ENCODE results near the gene TMEM11. TPM values are rescaled to one million over a fixed set of nuclear protein-coding genes. Genes with fewer than 3 reads are reported as not detected.

Gene TMEM11
- total RNA-seq, 1 experiment from 2014 or later: 32.5 TPM

DNA sequence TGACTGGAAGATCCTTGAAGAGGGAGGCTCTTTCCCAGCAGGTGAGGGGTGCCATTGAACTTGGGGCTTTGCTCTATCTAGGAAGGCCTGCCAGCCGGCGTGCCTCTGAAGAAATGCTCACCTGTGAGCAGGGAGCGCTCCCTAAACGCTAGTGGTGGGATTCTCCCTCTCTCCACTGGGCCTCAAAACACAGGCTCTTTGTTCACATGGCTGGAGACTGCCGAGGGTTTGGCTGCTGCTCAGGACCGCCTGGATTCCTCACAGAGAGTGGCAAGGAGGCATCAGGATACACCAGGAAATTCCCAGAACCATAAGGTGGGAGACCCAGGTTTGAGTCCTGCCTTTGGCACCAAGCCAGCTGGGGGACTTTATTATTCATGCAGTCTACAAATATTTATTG is 17.6 kb upstream of the TMEM11 start:
- Histone ChIP-seq H3K27ac (ENCODE audit: insufficient read length, low read depth, low read length) (no peak overlapping the region), H3K18ac (ENCODE audit: insufficient read length, low read depth, low read length) (no peak overlapping the region), H3K14ac (ENCODE audit: insufficient read depth, low read length) (no peak overlapping the region), H4K8ac (replicated peaks; ENCODE audit: insufficient read length, low read depth, low read length) (no peak overlapping the region), H3K79me2 (ENCODE audit: insufficient read depth, low read length) (no peaks in the 10 kb centered on the region), H2AK5ac (ENCODE audit: insufficient read length, low read length) (no peak overlapping the region), H3K9me3 (ENCODE audit: control insufficient read depth, low read depth, low read length) (no peaks in the 10 kb centered on the region), H2BK20ac (ENCODE audit: low read depth, low read length, poor library complexity, severe bottlenecking) (no peak overlapping the region), H2AFZ (ENCODE audit: low read length) (no peak overlapping the region), H4K20me1 (ENCODE audit: control insufficient read depth, insufficient read depth, insufficient read length) (no peaks in the 10 kb centered on the region), H3K4ac (ENCODE audit: low read depth, low read length) (no peak overlapping the region), H3K27me3 (ENCODE audit: insufficient read depth, low read length) (no peaks in the 10 kb centered on the region), H3K4me1 (ENCODE audit: insufficient read depth, low read length) (no peaks in the 10 kb centered on the region), H3K4me2 (ENCODE audit: insufficient read depth, insufficient read length, low read length) (no peak overlapping the region), H2BK15ac (ENCODE audit: low read depth, low read length) (no peak overlapping the region), H3K79me1 (ENCODE audit: insufficient read depth, low read depth, low read length, poor library complexity, severe bottlenecking) (no peaks in the 10 kb centered on the region), H2BK12ac (ENCODE audit: insufficient read length, low read depth, low read length) (no peak overlapping the region), H4K91ac (ENCODE audit: insufficient read length, low read depth, low read length) (no peak overlapping the region), H3K23me2 (ENCODE audit: insufficient read length, low read depth, low read length, poor library complexity, severe bottlenecking) (no peaks in the 10 kb centered on the region), H2BK5ac (ENCODE audit: insufficient read length, low read length) (no peak overlapping the region), H3K56ac (ENCODE audit: insufficient read length, low read depth, low read length) (no peak overlapping the region), H3T11ph (ENCODE audit: low read length) (no peak overlapping the region), H3K23ac (ENCODE audit: insufficient read length, low read depth, low read length) (no peak overlapping the region), H3K9ac (ENCODE audit: extremely low read depth, insufficient read length, low read length) (no peak overlapping the region), H4K5ac (ENCODE audit: insufficient read length, low read depth, low read length) (no peak overlapping the region), H2BK120ac (ENCODE audit: low read depth, low read length, poor library complexity, severe bottlenecking) (no peak overlapping the region)
- peaks cover 3 to 6% of the 10 kb centered on the region in 2 experiments for H3K4me1 Mint-ChIP-seq
- no peak overlapping the region for H3K4me3 Mint-ChIP-seq
- peaks cover 0 to 4% of the 10 kb centered on the region in 2 experiments; a peak in 1 of 5 replicates for H3K9me3 Mint-ChIP-seq
- no peak overlapping the region for H3K27ac Mint-ChIP-seq
- H3K27me3 Mint-ChIP-seq (ENCODE audit: low read depth): peaks cover 7% of the 10 kb centered on the region; the same call in 1 of the 2 replicates
- peaks cover 0 to 2% (median 0%) of the 10 kb centered on the region in 3 experiments; a peak in 2 of 7 replicates for H3K36me3 Mint-ChIP-seq (ENCODE audit: insufficient read depth in 1 of 3, low read depth in 3 of 3)
- no peak for DNase-seq
- TF ChIP-seq, protein P1, sequence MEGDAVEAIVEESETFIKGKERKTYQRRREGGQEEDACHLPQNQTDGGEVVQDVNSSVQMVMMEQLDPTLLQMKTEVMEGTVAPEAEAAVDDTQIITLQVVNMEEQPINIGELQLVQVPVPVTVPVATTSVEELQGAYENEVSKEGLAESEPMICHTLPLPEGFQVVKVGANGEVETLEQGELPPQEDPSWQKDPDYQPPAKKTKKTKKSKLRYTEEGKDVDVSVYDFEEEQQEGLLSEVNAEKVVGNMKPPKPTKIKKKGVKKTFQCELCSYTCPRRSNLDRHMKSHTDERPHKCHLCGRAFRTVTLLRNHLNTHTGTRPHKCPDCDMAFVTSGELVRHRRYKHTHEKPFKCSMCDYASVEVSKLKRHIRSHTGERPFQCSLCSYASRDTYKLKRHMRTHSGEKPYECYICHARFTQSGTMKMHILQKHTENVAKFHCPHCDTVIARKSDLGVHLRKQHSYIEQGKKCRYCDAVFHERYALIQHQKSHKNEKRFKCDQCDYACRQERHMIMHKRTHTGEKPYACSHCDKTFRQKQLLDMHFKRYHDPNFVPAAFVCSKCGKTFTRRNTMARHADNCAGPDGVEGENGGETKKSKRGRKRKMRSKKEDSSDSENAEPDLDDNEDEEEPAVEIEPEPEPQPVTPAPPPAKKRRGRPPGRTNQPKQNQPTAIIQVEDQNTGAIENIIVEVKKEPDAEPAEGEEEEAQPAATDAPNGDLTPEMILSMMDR (conservative IDR thresholded peaks at IDR 0.05): no peak
- WGBS (ENCODE audit: extremely low coverage, insufficient read length, low lambda C conversion rate): no CpG with 5 or more reads among the region's 6 CpGs
